Fibroblast of skin of abdomen (primary cell): ENCODE data around the gene YTHDF1.

ENCODE experiments used
- DNase-seq: peaks from one replicate; pipeline ENCODE4 v3.0.0-alpha.2; 2013

The YTHDF1 gene

GRCh38 chr20:63248835-63249591 lies 33.1 kb upstream of the YTHDF1 start:
- DNase-seq = no peak

- DNase-seq = no peak
These were observed 31.8 kb upstream of the YTHDF1 start for GRCh38 chr20:63247671-63248228.

- no peak for DNase-seq
These were observed 30.8 kb upstream of the YTHDF1 start for GRCh38 chr20:63246490-63247288.

GRCh38 chr20:63244468-63244867 lies 28.5 kb upstream of the YTHDF1 start:
- no peak for DNase-seq

- no peak for DNase-seq
These were observed 27.8 kb upstream of the YTHDF1 start for GRCh38 chr20:63243604-63244247.

- no peak for DNase-seq
These were observed 26.8 kb upstream of the YTHDF1 start for GRCh38 chr20:63242736-63243135.

GRCh38 chr20:63241272-63241671 lies 25.3 kb upstream of the YTHDF1 start:
- DNase-seq = no peak

- no peak for DNase-seq
These were observed 24.1 kb upstream of the YTHDF1 start for GRCh38 chr20:63240004-63240403.

GRCh38 chr20:63239431-63239830 lies 23.5 kb upstream of the YTHDF1 start:
- DNase-seq = no peak

- no peak for DNase-seq
These were observed 22.7 kb upstream of the YTHDF1 start for GRCh38 chr20:63238514-63239125.

- no peak for DNase-seq
These were observed 22.1 kb upstream of the YTHDF1 start for GRCh38 chr20:63238031-63238430.

- no peak for DNase-seq
These were observed 20.3 kb upstream of the YTHDF1 start for GRCh38 chr20:63236116-63236837.

- DNase-seq = no peak
These were observed 19.6 kb upstream of the YTHDF1 start, which contains the start of gene BIRC7 for GRCh38 chr20:63235399-63235983. Gene BIRC7 (plus strand): TSS chr20:63235905. CDS start chr20:63236097, 192 bp downstream.

GRCh38 chr20:63234693-63235398 lies 18.9 kb upstream of the YTHDF1 start:
- peak; percentile 19 for DNase-seq

- DNase-seq = no peak
These were observed 18.0 kb upstream of the YTHDF1 start for GRCh38 chr20:63233924-63234323.

GRCh38 chr20:63233061-63233344 lies 17.1 kb upstream of the YTHDF1 start:
- DNase-seq = no peak

GRCh38 chr20:63232235-63233060 lies 16.5 kb upstream of the YTHDF1 start:
- peak; percentile 90 for DNase-seq

GRCh38 chr20:63230800-63231268 lies 14.9 kb upstream of the YTHDF1 start:
- DNase-seq = peak; percentile 69

- DNase-seq = no peak
These were observed 12.9 kb upstream of the YTHDF1 start for GRCh38 chr20:63228806-63229205.

- no peak for DNase-seq
These were observed 11.3 kb upstream of the YTHDF1 start for GRCh38 chr20:63227260-63227659.
